Fibroblast of lung (primary cell): ENCODE measurements around the gene ADCY2.

Experiments used
- CTCF ChIP-seq, 2 donors: IDR thresholded peaks in 1 of 2; conservative IDR thresholded peaks in 1 of 2; 1 replicate in 1 of 2; 2 replicates in 1 of 2; pipeline ENCODE4 v1.5.1; 2011 to 2012; ENCODE audit warnings: low read length in 2 of 2, control low read depth in 1 of 2, inconsistent platforms in 1 of 2, low read depth in 1 of 2, mild to moderate bottlenecking in 1 of 2
- EZH2 ChIP-seq: IDR thresholded peaks from 2 replicates; pipeline ENCODE4 v1.5.1; 2012; ENCODE audit warnings: low read length, control low read depth, mild to moderate bottlenecking; ENCODE audit errors: missing control alignments

GRCh38 chr5:7478459-7478858 is 82.5 kb downstream of the ADCY2 start:
- TF ChIP-seq CTCF (conservative IDR thresholded peaks at IDR 0.05 in 1 of 2, IDR thresholded peaks at IDR 0.05 in 1 of 2; ENCODE audit: low read depth in 1 of 2, low read length in 2 of 2) (no peak), EZH2 (no peak)
